SJCRH30 (cell line): ENCODE results near the gene MTERF2. TPM values are rescaled to one million over a fixed set of nuclear protein-coding genes. Genes with fewer than 3 reads are reported as not detected.
"Not testable (repeated sequence)": the region's sequence is repeated elsewhere in the genome, so short reads cannot be mapped to it uniquely, and the experiment has no call there.

ENCODE experiments used
- DNase-seq, 2 experiments: peaks; one replicate each; pipeline ENCODE4 v3.0.0-alpha.2; 2015 to 2020
- H3K27ac ChIP-seq: fragments of 250-450 bp; sonication (Bioruptor Pico); 2 replicates; pipeline ENCODE4 v1.5.1; 2020; ENCODE audit warnings: mild to moderate bottlenecking, moderate library complexity
- H3K27me3 ChIP-seq: fragments of 250-450 bp; sonication (Bioruptor Pico); 2 replicates; pipeline ENCODE4 v1.5.1; 2020; ENCODE audit warnings: mild to moderate bottlenecking, moderate library complexity
- H3K36me3 ChIP-seq: fragments of 250-450 bp; sonication (Bioruptor Pico); 2 replicates; pipeline ENCODE4 v1.5.1; 2020; ENCODE audit warnings: mild to moderate bottlenecking, moderate library complexity
- H3K4me1 ChIP-seq: fragments of 250-450 bp; sonication (Bioruptor Pico); 2 replicates; pipeline ENCODE4 v1.5.1; 2020; ENCODE audit warnings: mild to moderate bottlenecking, moderate library complexity
- H3K4me3 ChIP-seq: fragments of 250-450 bp; sonication (Bioruptor Pico); 2 replicates; pipeline ENCODE4 v1.5.1; 2020; ENCODE audit warnings: mild to moderate bottlenecking, moderate library complexity
- H3K9me3 ChIP-seq: fragments of 250-450 bp; sonication (Bioruptor Pico); replicated peaks from 2 replicates; pipeline ENCODE4 v1.5.1; 2020; ENCODE audit warnings: mild to moderate bottlenecking, moderate library complexity
- total RNA-seq: library from RNA; depleted of rRNA; stranded (reverse); fragments of >200 nt; shearing (Covaris generic); gene quantifications from 2 replicates; pipeline ENCODE4 v1.2.3, GENCODE V29; 2014; rRNA removed

Gene MTERF2
- 14.9 and 18.1 TPM in 2 replicates for total RNA-seq

- H3K4me3 ChIP-seq: peak within 1 kb of the TSS; percentile 94
- H3K27ac ChIP-seq: peak within 1 kb of the TSS; percentile 72
- peaks cover 13% of the 10 kb centered on the region for H3K36me3 ChIP-seq
- H3K9me3 ChIP-seq: no peaks in the 10 kb centered on the region
- peaks cover 10% of the 10 kb centered on the region for H3K4me1 ChIP-seq
- DNase-seq: peak; percentile 93 to 97
- no peaks in the 10 kb centered on the region for H3K27me3 ChIP-seq
These were observed at the start of gene MTERF2 for GRCh38 chr12:106986625-106987389. TSS of gene MTERF2 (minus strand) at chr12:106987146. CDS start at chr12:106978714, 8,432 bp downstream.

- H3K27ac ChIP-seq: no peak overlapping the region
- no peak for DNase-seq
- no peak overlapping the region for H3K4me3 ChIP-seq
- no peaks in the 10 kb centered on the region for H3K4me1 ChIP-seq
- H3K36me3 ChIP-seq: no peaks in the 10 kb centered on the region
- H3K9me3 ChIP-seq: no peaks in the 10 kb centered on the region
- H3K27me3 ChIP-seq: no peaks in the 10 kb centered on the region
These were observed 48.8 kb upstream of the MTERF2 start for GRCh38 chr12:107035733-107036132.

GRCh38 chr12:107033758-107034739, 47.1 kb upstream of the MTERF2 start:
- Histone ChIP-seq H3K9me3 (no peaks in the 10 kb centered on the region), H3K36me3 (no peaks in the 10 kb centered on the region), H3K4me1 (no peaks in the 10 kb centered on the region), H3K4me3 (no peak overlapping the region), H3K27ac (no peak overlapping the region), H3K27me3 (no peaks in the 10 kb centered on the region)
- no peak for DNase-seq

GRCh38 chr12:107032266-107032665, 45.3 kb upstream of the MTERF2 start:
- H3K36me3 ChIP-seq: no peaks in the 10 kb centered on the region
- no peaks in the 10 kb centered on the region for H3K27me3 ChIP-seq
- DNase-seq: no peak
- no peak overlapping the region for H3K4me3 ChIP-seq
- H3K9me3 ChIP-seq: no peaks in the 10 kb centered on the region
- peaks cover 9% of the 10 kb centered on the region for H3K4me1 ChIP-seq
- H3K27ac ChIP-seq: no peak overlapping the region

GRCh38 chr12:107031061-107031460, 44.1 kb upstream of the MTERF2 start:
- Histone ChIP-seq H3K27me3 (no peaks in the 10 kb centered on the region), H3K4me1 (peaks cover 17% of the 10 kb centered on the region), H3K36me3 (no peaks in the 10 kb centered on the region), H3K9me3 (no peaks in the 10 kb centered on the region), H3K27ac (no peak overlapping the region), H3K4me3 (no peak overlapping the region)
- no peak for DNase-seq

GRCh38 chr12:107029081-107029480, 42.1 kb upstream of the MTERF2 start:
- Histone ChIP-seq H3K4me3 (no peak overlapping the region), H3K4me1 (peaks cover 17% of the 10 kb centered on the region), H3K9me3 (no peaks in the 10 kb centered on the region), H3K27me3 (no peaks in the 10 kb centered on the region), H3K36me3 (no peaks in the 10 kb centered on the region), H3K27ac (no peak overlapping the region)
- no peak for DNase-seq

GRCh38 chr12:107027636-107028053, 40.7 kb upstream of the MTERF2 start:
- Histone ChIP-seq H3K9me3 (no peaks in the 10 kb centered on the region), H3K4me1 (peaks cover 17% of the 10 kb centered on the region), H3K36me3 (no peaks in the 10 kb centered on the region), H3K4me3 (no peak overlapping the region), H3K27ac (peak overlapping the region; percentile 32), H3K27me3 (no peaks in the 10 kb centered on the region)
- peak in 1 of 2 experiments; percentile 42 for DNase-seq

- DNase-seq: no peak
- H3K27ac ChIP-seq: peak overlapping the region; percentile 32
- H3K4me3 ChIP-seq: no peak overlapping the region
These were observed 40.1 kb upstream of the MTERF2 start for GRCh38 chr12:107026806-107027635.

GRCh38 chr12:107026356-107026755, 39.4 kb upstream of the MTERF2 start:
- DNase-seq, H3K9me3 ChIP-seq, H3K36me3 ChIP-seq, H3K27me3 ChIP-seq, H3K4me3 ChIP-seq, H3K27ac ChIP-seq: not testable (repeated sequence)
- peaks cover 17% of the 10 kb centered on the region for H3K4me1 ChIP-seq

More at GRCh38 chr12:107026806-107027635, 40.1 kb upstream of the MTERF2 start:
- no peaks in the 10 kb centered on the region for H3K27me3 ChIP-seq
- H3K4me1 ChIP-seq: peaks cover 17% of the 10 kb centered on the region
- H3K36me3 ChIP-seq: no peaks in the 10 kb centered on the region
- H3K9me3 ChIP-seq: no peaks in the 10 kb centered on the region

- H3K27ac ChIP-seq: no peak overlapping the region
- no peak for DNase-seq
- no peaks in the 10 kb centered on the region for H3K9me3 ChIP-seq
- H3K27me3 ChIP-seq: no peaks in the 10 kb centered on the region
- 0 out of 2 replicates have a peak, but pooled peaks cover under 1% of the 10 kb centered on the region for H3K36me3 ChIP-seq
- no peak overlapping the region for H3K4me3 ChIP-seq
- peaks cover 17% of the 10 kb centered on the region for H3K4me1 ChIP-seq
These were observed 38.7 kb upstream of the MTERF2 start for GRCh38 chr12:107025671-107026070.

- no peak overlapping the region for H3K4me3 ChIP-seq
- H3K36me3 ChIP-seq: 0 out of 2 replicates have a peak, but pooled peaks cover 3% of the 10 kb centered on the region
- no peak overlapping the region for H3K27ac ChIP-seq
- H3K9me3 ChIP-seq: no peaks in the 10 kb centered on the region
- H3K27me3 ChIP-seq: no peaks in the 10 kb centered on the region
- no peaks in the 10 kb centered on the region for H3K4me1 ChIP-seq
- DNase-seq: no peak
These were observed 32.6 kb upstream of the MTERF2 start for GRCh38 chr12:107019546-107019945.

GRCh38 chr12:107017042-107017441, 30.1 kb upstream of the MTERF2 start:
- no peaks in the 10 kb centered on the region for H3K9me3 ChIP-seq
- DNase-seq: no peak
- no peaks in the 10 kb centered on the region for H3K4me1 ChIP-seq
- H3K36me3 ChIP-seq: peaks cover 3% of the 10 kb centered on the region; the same call in 1 of the 2 replicates
- H3K27ac ChIP-seq: no peak overlapping the region
- H3K27me3 ChIP-seq: no peaks in the 10 kb centered on the region
- no peak overlapping the region for H3K4me3 ChIP-seq

- no peaks in the 10 kb centered on the region for H3K9me3 ChIP-seq
- no peaks in the 10 kb centered on the region for H3K27me3 ChIP-seq
- H3K27ac ChIP-seq: no peak overlapping the region
- no peak for DNase-seq
- H3K4me3 ChIP-seq: no peak overlapping the region
- H3K4me1 ChIP-seq: no peaks in the 10 kb centered on the region
- H3K36me3 ChIP-seq: no peaks in the 10 kb centered on the region; the same call in none of the 2 replicates
These were observed 27.1 kb upstream of the MTERF2 start for GRCh38 chr12:107014055-107014454.

GRCh38 chr12:107012736-107013425, 25.9 kb upstream of the MTERF2 start:
- Histone ChIP-seq H3K27ac (no peak overlapping the region), H3K9me3 (no peaks in the 10 kb centered on the region), H3K27me3 (no peaks in the 10 kb centered on the region), H3K4me1 (no peaks in the 10 kb centered on the region), H3K4me3 (no peak overlapping the region), H3K36me3 (no peaks in the 10 kb centered on the region; the same call in none of the 2 replicates)
- DNase-seq: no peak
